Mononuclear cell (primary cell): ENCODE data around the gene PDLIM4. TPM values are rescaled to one million over a fixed set of nuclear protein-coding genes. Genes with fewer than 3 reads are reported as not detected.

ENCODE experiments used
- H3K27me3 ChIP-seq: 2 replicates; pipeline ENCODE4 v1.6.0; 2011; ENCODE audit warnings: low read length, control low read depth; ENCODE audit not compliant: insufficient read depth
- H3K4me1 ChIP-seq: 2 replicates; pipeline ENCODE4 v1.5.1; 2011; ENCODE audit warnings: mild to moderate bottlenecking, low read length, control low read depth; ENCODE audit not compliant: insufficient read depth
- H3K4me3 ChIP-seq: 2 replicates; pipeline ENCODE4 v1.5.1; 2011; ENCODE audit warnings: mild to moderate bottlenecking, low read length, moderate library complexity
- H3K9me3 ChIP-seq: 2 replicates; pipeline ENCODE4 v1.5.1; 2011; ENCODE audit warnings: low read depth, mild to moderate bottlenecking, control low read depth, low read length
- total RNA-seq: library from RNA; depleted of rRNA; stranded (reverse); fragments of >200 nt; gene quantifications from one replicate; pipeline ENCODE4 v1.2.3, GENCODE V29; 2012

PDLIM4 gene
- total RNA-seq, 1 donor, result not detected

DNA sequence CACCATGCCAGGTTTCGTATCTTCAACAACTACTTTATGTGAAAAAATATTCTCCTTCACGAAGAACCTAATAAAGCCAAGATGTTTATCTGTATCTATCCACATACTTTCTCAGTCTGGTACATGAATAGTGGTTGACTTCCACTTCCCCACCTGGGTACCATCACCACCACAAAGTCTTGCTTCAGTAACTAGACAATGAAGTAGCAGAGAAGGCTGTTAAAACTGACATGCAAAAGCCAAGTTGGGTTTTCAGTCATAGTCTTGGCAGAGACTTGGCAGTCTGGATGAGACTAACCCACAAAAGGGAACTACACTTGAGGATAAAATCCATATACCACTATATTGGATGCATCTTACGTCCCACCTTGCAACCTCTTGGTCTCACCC is 34.9 kb upstream of the PDLIM4 start:
- Histone ChIP-seq H3K27me3 (peaks cover 7% of the 10 kb centered on the region), H3K9me3 (no peaks in the 10 kb centered on the region), H3K4me1 (peaks cover 7% of the 10 kb centered on the region), H3K4me3 (no peak overlapping the region)

DNA sequence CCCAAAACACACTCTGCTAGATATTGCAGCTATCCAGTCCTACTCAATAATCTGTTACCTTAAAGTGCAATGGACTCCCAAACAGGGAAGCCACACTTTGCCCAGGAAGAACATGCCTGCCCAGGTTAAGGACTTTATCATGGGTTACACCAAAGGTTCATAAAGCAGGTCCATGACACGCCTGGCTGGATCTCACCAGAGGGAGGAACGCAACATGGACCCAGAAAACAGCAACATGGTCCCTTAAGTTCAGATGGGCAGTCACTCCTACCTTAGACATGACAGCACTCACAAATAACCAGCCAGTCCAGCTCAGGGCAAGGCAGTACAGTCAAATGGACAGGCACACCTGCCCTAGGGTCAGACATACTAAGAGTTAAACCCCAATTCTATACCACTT is 33.6 kb upstream of the PDLIM4 start:
- Histone ChIP-seq H3K4me1 (peaks cover 12% of the 10 kb centered on the region), H3K27me3 (peaks cover 9% of the 10 kb centered on the region), H3K4me3 (no peak overlapping the region), H3K9me3 (no peaks in the 10 kb centered on the region)

DNA sequence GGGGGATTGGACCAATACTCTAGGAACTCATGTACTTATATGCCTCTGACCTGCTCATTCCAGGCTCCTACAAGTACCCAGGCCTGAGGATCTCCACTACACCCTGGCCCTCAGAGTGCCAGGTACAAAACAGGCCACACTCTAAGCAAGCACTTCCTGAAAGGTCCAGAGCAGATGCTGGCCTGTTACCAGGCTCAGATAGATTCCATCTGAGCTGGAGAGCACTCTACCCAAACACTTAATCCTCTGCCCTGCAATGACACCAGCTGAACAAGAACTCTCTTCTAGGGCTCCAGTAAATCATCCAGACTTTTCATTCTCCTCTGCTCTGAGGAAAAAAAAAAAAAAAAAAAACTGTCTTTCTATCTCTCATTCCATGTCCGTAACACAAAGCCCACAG is 32.8 kb upstream of the PDLIM4 start:
- Histone ChIP-seq H3K27me3 (peaks cover 9% of the 10 kb centered on the region), H3K4me1 (peaks cover 12% of the 10 kb centered on the region), H3K9me3 (no peaks in the 10 kb centered on the region), H3K4me3 (no peak overlapping the region)

DNA sequence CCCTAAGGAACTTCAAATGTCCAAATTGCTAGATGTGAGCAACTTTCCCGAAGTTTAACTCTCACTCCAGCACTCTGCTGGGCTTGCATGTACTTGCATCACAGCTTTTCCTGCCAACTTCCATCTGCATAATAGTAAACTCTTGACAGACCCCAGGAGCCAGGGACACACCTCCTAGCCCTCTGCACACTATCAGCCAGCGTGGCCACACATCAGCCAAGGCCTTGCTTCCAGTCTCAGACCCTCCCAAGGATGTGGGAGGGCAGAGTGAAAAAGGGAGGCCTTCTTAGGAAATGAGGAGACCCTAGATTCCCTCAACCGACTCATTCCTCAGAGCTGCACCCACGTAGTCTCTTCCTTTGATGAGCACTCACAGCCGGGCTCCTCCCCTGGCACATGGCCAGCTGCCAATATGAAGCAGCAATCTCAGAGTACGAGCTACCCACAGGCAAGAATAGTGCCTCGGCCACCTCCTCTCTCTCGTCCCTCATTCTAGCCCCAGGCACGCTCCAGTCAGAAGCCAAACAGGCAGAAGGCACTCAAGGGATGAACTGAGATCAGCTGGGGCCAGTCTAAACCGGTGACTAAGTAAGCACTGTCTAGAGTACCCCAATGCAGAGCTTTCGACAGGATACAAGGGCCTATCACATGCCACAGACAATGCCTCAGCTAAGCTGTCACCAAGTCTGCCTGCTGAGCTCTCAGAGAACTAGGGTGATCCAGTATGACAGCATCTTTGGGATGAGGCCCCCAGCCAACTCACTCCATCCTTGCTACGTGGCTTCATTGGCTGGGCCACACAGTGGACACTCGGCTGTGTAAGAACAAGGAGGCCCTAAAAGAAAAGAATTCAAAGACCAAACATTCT is 32.1 kb upstream of the PDLIM4 start:
- no peaks in the 10 kb centered on the region for H3K9me3 ChIP-seq
- no peak overlapping the region for H3K4me3 ChIP-seq
- peaks cover 12% of the 10 kb centered on the region for H3K4me1 ChIP-seq
- peaks cover 9% of the 10 kb centered on the region for H3K27me3 ChIP-seq

DNA sequence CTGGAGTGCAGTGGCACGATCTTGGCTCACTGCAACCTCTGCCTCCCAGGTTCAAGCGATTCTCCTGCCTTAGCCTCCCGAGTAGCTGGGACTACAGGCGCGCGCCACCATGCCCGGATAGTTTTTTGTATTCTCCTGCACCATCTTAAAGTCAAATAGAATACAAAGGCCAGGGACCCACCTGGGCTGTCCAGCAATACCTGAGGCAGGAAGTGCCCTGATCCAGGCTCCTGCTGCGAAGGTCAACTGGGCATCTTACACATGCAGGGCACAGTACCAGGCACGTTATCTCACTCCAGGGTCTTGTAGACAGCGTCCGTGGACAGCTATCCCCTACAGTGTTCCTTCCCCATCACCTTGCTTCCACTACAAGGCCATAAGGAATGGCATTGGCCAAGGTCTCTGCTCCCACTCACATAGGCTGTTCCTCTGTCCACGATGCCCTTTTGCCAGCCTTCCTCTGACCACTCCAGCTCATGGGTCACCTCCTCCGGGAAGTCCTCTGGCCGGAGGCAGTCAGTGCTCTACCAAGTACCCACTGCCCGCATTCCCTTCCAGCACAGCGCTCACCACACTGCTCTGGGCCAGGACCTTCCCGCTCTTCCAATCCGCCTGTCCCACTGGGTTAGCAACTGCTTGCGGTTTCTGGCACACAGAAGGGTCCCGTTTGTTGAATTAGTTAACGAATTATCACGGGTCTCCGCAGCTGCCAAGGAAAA is 30.8 kb upstream of the PDLIM4 start:
- Histone ChIP-seq H3K4me3 (no peak overlapping the region), H3K4me1 (peaks cover 12% of the 10 kb centered on the region), H3K9me3 (no peaks in the 10 kb centered on the region), H3K27me3 (peaks cover 9% of the 10 kb centered on the region)

DNA sequence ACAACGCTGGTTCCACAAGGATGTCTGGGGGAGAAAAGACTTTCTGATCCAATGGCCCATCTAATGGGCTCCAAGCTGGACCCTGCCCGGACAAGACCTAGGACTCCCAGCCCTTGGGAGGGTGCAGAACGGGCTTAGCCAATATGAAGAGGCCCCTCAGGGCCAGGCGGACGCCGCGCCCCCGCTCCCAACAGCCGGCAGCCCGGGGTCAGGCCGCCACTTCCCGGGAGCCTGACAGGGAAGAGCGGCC is 30.3 kb upstream of the PDLIM4 start:
- peak overlapping the region; percentile 36 for H3K4me3 ChIP-seq
- peaks cover 9% of the 10 kb centered on the region for H3K27me3 ChIP-seq
- peaks cover 12% of the 10 kb centered on the region for H3K4me1 ChIP-seq
- no peaks in the 10 kb centered on the region for H3K9me3 ChIP-seq

DNA sequence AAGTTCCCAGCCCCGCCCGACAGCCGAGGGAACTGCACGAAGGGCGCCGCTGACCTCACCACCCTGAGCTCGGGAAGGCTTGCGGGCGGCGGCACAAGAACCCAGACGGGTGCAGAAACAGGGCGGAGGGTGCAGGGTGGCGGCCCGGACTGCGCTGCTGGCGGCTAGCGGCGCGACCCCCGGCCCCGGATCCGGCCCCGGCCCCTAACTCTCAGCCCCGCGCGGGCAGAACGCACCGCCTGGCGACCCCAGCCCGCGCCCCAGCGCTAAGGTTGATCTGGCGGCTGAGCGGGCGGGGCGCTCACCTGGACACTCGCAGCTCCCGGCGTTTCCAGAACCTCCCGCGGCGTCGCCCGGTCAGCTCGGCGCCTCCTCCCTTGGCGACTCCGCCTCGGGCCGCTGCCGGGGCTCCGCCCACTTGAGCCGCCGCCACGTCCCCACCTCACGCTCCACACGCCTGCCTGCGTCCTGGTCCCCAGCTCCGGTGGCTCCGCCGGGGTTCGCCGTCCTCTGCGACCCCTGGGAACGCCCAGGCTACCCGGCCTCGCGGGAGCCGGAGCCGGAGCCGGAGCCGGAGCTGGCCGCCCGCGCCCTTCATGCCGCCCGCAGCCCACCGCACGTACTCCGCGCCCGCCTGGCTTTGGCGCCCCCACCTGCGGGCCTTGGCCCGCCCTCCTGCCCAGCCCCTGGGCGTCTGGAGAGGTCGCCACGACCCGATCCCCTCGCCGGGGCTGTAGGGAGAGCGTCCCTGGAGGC is 29.8 kb upstream of the PDLIM4 start, which contains the start of gene P4HA2:
Gene P4HA2 (minus strand): TSS at position 369 of the 756 bp plus-strand sequence. CDS start 9,227 bp downstream, outside the sequence.
- peak within 1 kb of the TSS; percentile 36 for H3K4me3 ChIP-seq
- peaks cover 9% of the 10 kb centered on the region for H3K27me3 ChIP-seq
- no peaks in the 10 kb centered on the region for H3K9me3 ChIP-seq
- peaks cover 12% of the 10 kb centered on the region for H3K4me1 ChIP-seq

DNA sequence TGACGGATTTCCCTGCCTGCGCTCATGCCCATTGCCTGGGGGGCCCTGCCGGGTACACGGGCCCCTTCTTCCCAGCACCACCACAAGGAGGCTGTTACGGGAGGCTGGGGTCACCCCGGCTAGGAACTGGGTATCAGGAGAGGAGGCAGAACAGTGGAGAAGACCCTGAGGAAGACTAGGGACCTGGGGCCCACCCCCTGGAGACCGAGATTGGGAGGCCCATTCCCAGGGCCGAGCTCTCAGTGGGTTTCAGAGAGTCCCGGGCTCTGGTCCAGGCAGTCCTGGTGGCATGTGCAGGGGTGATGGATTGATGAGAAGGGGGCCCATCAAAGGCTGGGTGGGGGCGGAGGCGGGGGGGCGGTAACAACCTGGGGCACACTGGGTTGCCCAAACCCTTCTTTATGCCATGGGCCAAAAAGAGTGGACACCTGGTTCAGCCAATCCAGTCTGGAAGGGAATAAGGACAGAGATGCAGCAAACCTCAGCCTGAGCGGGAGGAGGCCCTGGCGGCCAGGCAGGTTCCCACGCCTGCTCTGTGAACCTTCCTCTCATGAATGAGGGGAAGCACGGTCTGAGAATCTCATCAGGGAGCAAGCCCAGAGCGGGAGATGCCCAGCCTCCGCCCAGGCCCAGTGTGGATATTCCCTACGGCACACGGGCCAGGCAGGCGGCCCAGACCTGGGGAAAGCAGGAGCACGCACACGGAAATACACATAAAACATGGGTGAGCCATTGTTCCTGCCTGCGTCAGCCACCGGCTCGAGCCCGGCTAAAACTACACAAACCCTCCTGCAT is 29.1 kb upstream of the PDLIM4 start:
- peaks cover 12% of the 10 kb centered on the region for H3K4me1 ChIP-seq
- peak overlapping the region; percentile 36 for H3K4me3 ChIP-seq
- peaks cover 9% of the 10 kb centered on the region for H3K27me3 ChIP-seq
- H3K9me3 ChIP-seq, result no peaks in the 10 kb centered on the region

- Histone ChIP-seq H3K9me3 (no peaks in the 10 kb centered on the region), H3K27me3 (peaks cover 9% of the 10 kb centered on the region), H3K4me3 (no peak overlapping the region), H3K4me1 (peaks cover 12% of the 10 kb centered on the region)
These were observed 28.3 kb upstream of the PDLIM4 start for GRCh38 chr5:132229236-132229635.

DNA sequence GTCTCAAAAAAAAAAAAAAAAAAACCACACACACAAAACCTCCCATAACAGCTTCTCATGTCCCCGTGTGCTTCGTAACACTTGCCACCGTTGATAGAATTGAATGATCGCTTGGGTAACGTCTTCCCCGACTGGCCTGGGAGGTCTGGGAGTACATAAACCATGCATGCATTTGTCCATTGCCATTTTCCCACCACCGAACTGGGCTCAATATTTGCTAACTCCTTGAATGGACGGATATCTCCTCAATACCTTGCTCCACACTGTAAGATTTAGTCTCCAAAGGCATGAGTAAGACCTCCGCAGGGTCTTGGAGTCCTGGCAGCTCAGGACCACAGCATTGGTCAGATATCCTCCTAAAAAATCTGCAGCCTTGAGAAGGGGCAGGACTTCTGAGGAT is 26.6 kb upstream of the PDLIM4 start:
- Histone ChIP-seq H3K27me3 (peaks cover 9% of the 10 kb centered on the region), H3K4me3 (no peak overlapping the region), H3K4me1 (peaks cover 12% of the 10 kb centered on the region), H3K9me3 (no peaks in the 10 kb centered on the region)

DNA sequence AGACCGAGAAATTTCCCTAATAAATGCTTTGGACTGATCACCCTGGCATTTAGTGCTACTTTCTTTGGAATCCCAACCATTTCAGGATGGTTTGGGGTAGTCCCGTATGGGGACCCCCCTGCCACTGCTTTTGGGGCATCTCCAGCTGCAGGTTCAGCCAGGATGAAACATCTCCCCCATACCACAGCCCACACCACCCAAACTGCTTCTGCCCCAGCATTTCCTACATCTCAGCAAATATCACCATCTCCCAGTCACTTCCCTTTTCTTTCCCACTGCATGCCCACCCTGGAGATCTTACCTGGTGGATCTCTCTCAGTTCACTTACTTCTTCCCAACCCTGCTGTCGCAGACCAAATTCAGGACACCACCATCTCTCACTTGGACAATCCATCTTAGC is 25.0 kb upstream of the PDLIM4 start:
- no peak overlapping the region for H3K4me3 ChIP-seq
- H3K9me3 ChIP-seq, result no peaks in the 10 kb centered on the region
- H3K4me1 ChIP-seq, result peaks cover 6% of the 10 kb centered on the region

GRCh38 chr5:132233081-132233480 is 24.4 kb upstream of the PDLIM4 start:
- Histone ChIP-seq H3K9me3 (no peaks in the 10 kb centered on the region), H3K27me3 (peaks cover 2% of the 10 kb centered on the region), H3K4me1 (peaks cover 2% of the 10 kb centered on the region), H3K4me3 (no peak overlapping the region)

More for the DNA sequence above, 25.0 kb upstream of the PDLIM4 start:
- peaks cover 2% of the 10 kb centered on the region for H3K27me3 ChIP-seq

- no peak overlapping the region for H3K4me3 ChIP-seq
- no peaks in the 10 kb centered on the region for H3K27me3 ChIP-seq
These were observed 23.4 kb upstream of the PDLIM4 start for GRCh38 chr5:132233811-132234683.

DNA sequence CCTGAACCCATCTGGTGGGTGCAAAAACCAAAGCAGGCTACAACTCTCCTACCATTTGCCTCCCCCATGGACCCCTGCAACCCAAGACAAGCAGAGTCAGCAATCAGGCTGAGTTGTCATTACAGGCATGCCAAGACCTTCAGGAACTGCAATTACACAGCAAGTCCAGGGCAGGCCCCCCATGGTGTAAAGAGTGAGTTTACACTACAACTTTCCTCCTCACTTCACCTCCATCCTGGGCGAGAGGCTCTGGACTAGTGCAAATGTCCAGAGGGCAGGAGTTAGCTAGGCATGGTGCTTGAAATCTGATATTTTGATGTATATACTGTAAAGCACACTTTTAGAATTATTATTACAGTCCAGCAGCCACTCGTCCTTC is 22.8 kb upstream of the PDLIM4 start:
- H3K4me1 ChIP-seq, result no peaks in the 10 kb centered on the region

More at GRCh38 chr5:132233811-132234683, 23.4 kb upstream of the PDLIM4 start:
- Histone ChIP-seq H3K9me3 (no peaks in the 10 kb centered on the region), H3K4me1 (no peaks in the 10 kb centered on the region)

More for the DNA sequence above, 22.8 kb upstream of the PDLIM4 start:
- H3K4me3 ChIP-seq, result no peak overlapping the region
- no peaks in the 10 kb centered on the region for H3K9me3 ChIP-seq
- no peaks in the 10 kb centered on the region for H3K27me3 ChIP-seq
